Liver (tissue), 9 donors: ENCODE results near the gene KIF12. TPM values are rescaled to one million over a fixed set of nuclear protein-coding genes. Genes with fewer than 3 reads are reported as not detected.
A peak's percentile ranks its signal among the peaks of the same experiment; 100 is the strongest.

Experiments used
- DNase-seq: peaks from one replicate; pipeline ENCODE4 v3.0.0-alpha.2; 2017; ENCODE audit warnings: low spot score
- H3K27ac ChIP-seq, 2 donors: one replicate each; pipeline ENCODE4 v1.7.0; 2013; ENCODE audit warnings: inconsistent platforms in 2 of 2, low read length in 2 of 2, control low read depth in 1 of 2, low read depth in 1 of 2, mild to moderate bottlenecking in 1 of 2
- H3K27me3 ChIP-seq, 4 donors: one replicate each; pipeline versions ENCODE4 v1.6.1 to v1.7.0; 2013; ENCODE audit warnings: low read length in 3 of 4, inconsistent platforms in 1 of 4, mild to moderate bottlenecking in 1 of 4, moderate library complexity in 1 of 4; ENCODE audit not compliant: control insufficient read depth in 4 of 4, insufficient read depth in 4 of 4
- H3K36me3 ChIP-seq, 4 donors: one replicate each; pipeline versions ENCODE4 v1.6.1 to v1.7.0; 2013; ENCODE audit warnings: low read length in 3 of 4, mild to moderate bottlenecking in 3 of 4, low read depth in 1 of 4, moderate library complexity in 1 of 4; ENCODE audit not compliant: control insufficient read depth in 4 of 4, insufficient read depth in 3 of 4
- H3K4me1 ChIP-seq, 4 donors: one replicate each; pipeline versions ENCODE4 v1.6.1 to v1.7.0; 2013; ENCODE audit warnings: low read length in 3 of 4, mild to moderate bottlenecking in 3 of 4, moderate library complexity in 1 of 4; ENCODE audit not compliant: control insufficient read depth in 4 of 4, insufficient read depth in 4 of 4
- H3K4me3 ChIP-seq, 3 donors: one replicate each; pipeline versions ENCODE4 v1.6.1 to v1.7.0; 2013; ENCODE audit warnings: low read length in 3 of 3, control low read depth in 1 of 3, low read depth in 1 of 3, mild to moderate bottlenecking in 1 of 3
- H3K9ac ChIP-seq, 2 donors: one replicate each; pipeline ENCODE4 v1.7.0; 2013; ENCODE audit warnings: low read length in 2 of 2, mild to moderate bottlenecking in 2 of 2, moderate library complexity in 2 of 2, control low read depth in 1 of 2, low read depth in 1 of 2
- H3K9me3 ChIP-seq, 4 donors: one replicate each; pipeline versions ENCODE4 v1.6.1 to v1.7.0; 2013; ENCODE audit warnings: low read length in 3 of 4; ENCODE audit not compliant: control insufficient read depth in 4 of 4
- ATF3 ChIP-seq: IDR thresholded peaks from 2 replicates; pipeline ENCODE4 v1.6.1; 2016; ENCODE audit warnings: antibody characterized with exemption
- CTCF ChIP-seq: fragments of 150-350 bp; IDR thresholded peaks from 2 replicates; pipeline ENCODE4 v1.5.1; 2017; ENCODE audit warnings: improper control_type of control experiment, low read depth, low read length; ENCODE audit not compliant: missing input control
- EGR1 ChIP-seq, 2 donors: IDR thresholded peaks; 2 replicates each; pipeline ENCODE4 v1.6.1; 2016 to 2018; ENCODE audit warnings: antibody characterized with exemption in 2 of 2, low read depth in 2 of 2
- FOXA1 ChIP-seq: IDR thresholded peaks from 2 replicates; pipeline ENCODE4 v1.6.1; 2016; ENCODE audit warnings: antibody characterized with exemption
- FOXA2 ChIP-seq: IDR thresholded peaks from 2 replicates; pipeline ENCODE4 v1.6.1; 2016; ENCODE audit warnings: antibody characterized with exemption
- GABPA ChIP-seq, 2 donors: IDR thresholded peaks in 1 of 2; conservative IDR thresholded peaks in 1 of 2; 2 replicates each; pipeline ENCODE4 v1.6.1; 2016; ENCODE audit warnings: antibody characterized with exemption in 2 of 2, mild to moderate bottlenecking in 1 of 2, moderate library complexity in 1 of 2
- HNF4A ChIP-seq, 2 donors: conservative IDR thresholded peaks; 2 replicates each; pipeline ENCODE4 v1.6.1; 2016; ENCODE audit warnings: antibody characterized with exemption in 2 of 2, mild to moderate bottlenecking in 2 of 2
- HNF4G ChIP-seq: IDR thresholded peaks from 2 replicates; pipeline ENCODE4 v1.6.1; 2016; ENCODE audit warnings: antibody characterized with exemption
- JUND ChIP-seq, 2 donors: IDR thresholded peaks; 2 replicates each; pipeline ENCODE4 v1.6.1; 2016; ENCODE audit warnings: antibody characterized with exemption in 2 of 2
- MAX ChIP-seq: IDR thresholded peaks from 2 replicates; pipeline ENCODE4 v1.6.1; 2016; ENCODE audit warnings: antibody characterized with exemption
- NR2F2 ChIP-seq: IDR thresholded peaks from 2 replicates; pipeline ENCODE4 v1.6.1; 2016; ENCODE audit warnings: antibody characterized with exemption
- RAD21 ChIP-seq, 2 donors: IDR thresholded peaks; 2 replicates each; pipeline ENCODE4 v1.6.1; 2016; ENCODE audit warnings: antibody characterized with exemption in 2 of 2, mild to moderate bottlenecking in 2 of 2
- REST ChIP-seq: IDR thresholded peaks from 2 replicates; pipeline ENCODE4 v1.6.1; 2016; ENCODE audit warnings: antibody characterized with exemption, mild to moderate bottlenecking
- RXRA ChIP-seq, 2 donors: IDR thresholded peaks; 2 replicates each; pipeline ENCODE4 v1.6.1; 2017 to 2018; ENCODE audit warnings: antibody characterized with exemption in 2 of 2, mild to moderate bottlenecking in 1 of 2
- SP1 ChIP-seq: IDR thresholded peaks from 2 replicates; pipeline ENCODE4 v1.6.1; 2018; ENCODE audit warnings: antibody characterized with exemption, mild to moderate bottlenecking
- TAF1 ChIP-seq: conservative IDR thresholded peaks from 2 replicates; pipeline ENCODE4 v1.6.1; 2016; ENCODE audit warnings: antibody characterized with exemption, mild to moderate bottlenecking
- YY1 ChIP-seq: IDR thresholded peaks from 2 replicates; pipeline ENCODE4 v1.6.1; 2016; ENCODE audit warnings: antibody characterized with exemption, mild to moderate bottlenecking
- ZBTB33 ChIP-seq: IDR thresholded peaks from 2 replicates; pipeline ENCODE4 v1.6.1; 2016; ENCODE audit warnings: antibody characterized with exemption
- WGBS: extraction: QIAGEN DNeasy Blood & Tissue Kit; methylation state at CpG from one replicate; pipeline ENCODE4 v1.1.7; 2013; 5-methylcytosine and 5-hydroxymethylcytosine counted together
- polyA plus RNA-seq, 2 donors: library from polyadenylated mRNA; stranded (reverse) in 1 of 2; unstranded in 1 of 2; fragments of 200-250 nt in 1 of 2; fragments of >200 nt in 1 of 2; fragmentation: Nextera tagmentation in 1 of 2; extraction: Ambion mirVana in 1 of 2; gene quantifications; one replicate each; pipeline versions ENCODE4 v1.2.1 to v1.2.3, GENCODE V29; 2013 to 2015
- total RNA-seq, 2 donors: library from RNA; depleted of rRNA; stranded (reverse); fragments of >200 nt; gene quantifications; one replicate each; pipeline ENCODE4 v1.2.3, GENCODE V29; 2014
- donor health status: healthy.
- donor health status: healthy.
- donor health status: healthy.
- donor health status: healthy.
- donor health status: healthy.

The KIF12 gene
- total and polyA plus RNA-seq, 4 donors, result 2.9 to 11.8 (median 7.7) TPM

DNA sequence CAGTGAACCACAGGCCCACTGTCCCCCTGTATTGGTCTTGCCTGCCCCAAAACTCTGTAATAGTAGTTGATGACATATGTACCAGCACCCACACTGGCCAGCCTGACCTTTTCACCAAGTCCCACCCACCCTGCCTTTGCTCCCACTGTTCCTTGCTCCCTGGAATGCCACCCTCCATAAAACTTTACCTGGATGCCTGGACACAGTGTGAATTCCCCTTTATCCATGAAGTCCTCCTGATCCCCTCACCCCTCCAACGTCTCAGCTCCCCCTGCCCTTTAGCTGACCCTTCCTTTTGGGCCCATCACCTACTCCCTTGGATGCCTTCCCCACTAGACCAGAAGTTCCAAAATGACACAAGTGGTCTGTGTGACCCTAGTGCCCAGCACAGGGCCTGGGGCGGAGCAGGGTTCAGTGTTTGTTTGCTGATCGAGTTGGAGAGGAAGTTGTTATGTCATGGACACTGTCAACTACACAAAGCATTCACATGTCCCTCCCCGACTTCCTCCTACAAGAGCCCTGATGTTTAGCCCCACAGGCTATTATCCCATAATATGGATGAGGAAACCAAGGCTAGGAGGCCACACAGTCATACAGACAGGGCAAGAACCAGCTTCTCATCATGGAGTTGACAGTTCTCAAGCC is 37.1 kb downstream of the KIF12 start:
- 30% methylated on average over 4 of the region's 4 CpGs for WGBS
- Histone ChIP-seq H3K4me3 (no peak overlapping the region), H3K9me3 (no peaks in the 10 kb centered on the region), H3K9ac (no peak overlapping the region), H3K36me3 (peaks cover 14 to 59% (median 48%) of the 10 kb centered on the region in 4 donors), H3K27ac (peak overlapping the region in 1 of 2 donors; percentile 17), H3K4me1 (peaks cover 0 to 22% (median 4%) of the 10 kb centered on the region in 4 donors), H3K27me3 (no peaks in the 10 kb centered on the region)
- DNase-seq, result no peak
- no peak for TF ChIP-seq GABPA (IDR thresholded peaks at IDR 0.05 in 1 of 2, conservative IDR thresholded peaks at IDR 0.05 in 1 of 2)
- no peak for TF ChIP-seq NR2F2
- TF ChIP-seq FOXA1, result no peak
- TF ChIP-seq RXRA (IDR thresholded peaks at IDR 0.05), result peak in 1 of 2 donors; percentile 17
- TF ChIP-seq HNF4A (conservative IDR thresholded peaks at IDR 0.05), result peak; percentile 12 to 28

GRCh38 chr9:114061292-114061691 is 37.8 kb downstream of the KIF12 start:
- no peak for TF ChIP-seq HNF4G
- no peak for TF ChIP-seq HNF4A (conservative IDR thresholded peaks at IDR 0.05)
- TF ChIP-seq REST, result no peak
- no peak for TF ChIP-seq TAF1
- TF ChIP-seq JUND (IDR thresholded peaks at IDR 0.05), result no peak
- no peak for TF ChIP-seq CTCF
- TF ChIP-seq EGR1 (IDR thresholded peaks at IDR 0.05; ENCODE audit: low read depth in 2 of 2), result no peak
- no peak for TF ChIP-seq ZBTB33
- TF ChIP-seq YY1, result no peak
- TF ChIP-seq NR2F2, result no peak
- TF ChIP-seq RAD21 (IDR thresholded peaks at IDR 0.05), result no peak
- no peak for TF ChIP-seq ATF3
- TF ChIP-seq RXRA (IDR thresholded peaks at IDR 0.05), result no peak
- no peak for TF ChIP-seq FOXA2
- TF ChIP-seq FOXA1, result no peak
- TF ChIP-seq GABPA (IDR thresholded peaks at IDR 0.05 in 1 of 2, conservative IDR thresholded peaks at IDR 0.05 in 1 of 2), result no peak
- TF ChIP-seq MAX, result no peak
- no peak for TF ChIP-seq SP1
- Histone ChIP-seq H3K4me1 (peaks cover 0 to 19% (median 3%) of the 10 kb centered on the region in 4 donors), H3K27me3 (no peaks in the 10 kb centered on the region), H3K36me3 (peaks cover 14 to 54% (median 46%) of the 10 kb centered on the region in 4 donors), H3K27ac (no peak overlapping the region), H3K9ac (no peak overlapping the region), H3K4me3 (no peak overlapping the region), H3K9me3 (no peaks in the 10 kb centered on the region)
- 94% methylated on average over 12 of the region's 12 CpGs for WGBS
- no peak for DNase-seq
